ENCODE measurements around the gene ARL16. TPM values are rescaled to one million over a fixed set of nuclear protein-coding genes. Genes with fewer than 3 reads are reported as not detected.

Gene ARL16, protein sequence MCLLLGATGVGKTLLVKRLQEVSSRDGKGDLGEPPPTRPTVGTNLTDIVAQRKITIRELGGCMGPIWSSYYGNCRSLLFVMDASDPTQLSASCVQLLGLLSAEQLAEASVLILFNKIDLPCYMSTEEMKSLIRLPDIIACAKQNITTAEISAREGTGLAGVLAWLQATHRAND
- total RNA-seq = 10 to 100 TPM; 23.3 to 47.9 (median 39.3) TPM
- total RNA-seq (2013) = 18.8 TPM

DNA sequence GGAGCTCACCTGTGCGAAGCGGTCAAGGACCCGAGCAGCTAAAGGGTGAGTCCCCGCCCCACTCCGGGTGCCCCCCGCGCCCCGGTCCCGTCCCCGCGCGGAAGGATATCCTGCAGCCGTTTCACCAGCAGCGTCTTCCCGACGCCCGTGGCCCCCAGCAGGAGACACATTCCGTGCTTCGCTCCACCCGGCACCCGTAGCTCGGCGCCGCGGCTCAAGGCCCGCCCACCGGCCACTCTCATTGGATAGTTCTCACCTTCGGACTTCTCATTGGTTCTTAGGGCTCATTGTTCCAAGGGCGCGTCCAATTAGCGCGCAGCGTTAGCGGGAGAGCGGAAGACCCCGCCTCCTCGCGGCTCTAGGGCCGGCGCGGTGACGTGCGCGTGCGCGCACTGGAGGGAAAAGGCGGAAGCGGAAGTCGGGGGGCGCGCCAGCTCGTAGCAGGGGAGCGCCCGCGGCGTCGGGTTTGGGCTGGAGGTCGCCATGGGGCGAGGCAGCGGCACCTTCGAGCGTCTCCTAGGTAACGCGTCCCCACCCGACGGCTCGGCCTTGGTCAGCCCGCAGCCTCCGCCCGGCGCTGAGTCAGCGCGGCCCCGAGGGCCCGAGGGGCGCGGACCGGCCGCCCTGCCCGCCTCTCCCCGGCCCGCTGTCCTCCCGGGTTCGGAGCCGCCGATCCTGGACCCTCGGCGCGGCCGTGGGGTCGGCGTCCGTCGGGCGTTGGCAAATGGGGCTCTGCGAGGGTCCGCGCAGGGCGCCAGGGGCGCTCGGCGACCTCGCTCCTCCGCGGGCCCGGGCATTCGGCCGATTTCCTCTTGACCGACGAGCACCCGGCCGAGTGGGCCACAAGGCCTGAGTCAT lies at the start of gene ARL16, which contains the start of gene HGS:
TSS of gene ARL16 (minus strand) at position 214 of the 858 bp plus-strand sequence. CDS start at position 170, 44 bp downstream.
TSS of gene HGS (plus strand) at position 428 of the 858 bp plus-strand sequence. CDS start at position 484, 56 bp downstream.
- Histone ChIP-seq H3K27ac (ENCODE audit: low read length) (peak within 1 kb of the TSS; percentile 39), H3K36me3 (ENCODE audit: control insufficient read depth, insufficient read depth, low read length) (peaks cover 20% of the 10 kb centered on the region), H3K4me3 (ENCODE audit: low read length) (peak within 1 kb of the TSS; percentile 82), H3K4me1 (ENCODE audit: control insufficient read depth, insufficient read depth, low read length) (peaks cover 30% of the 10 kb centered on the region), H3K27me3 (ENCODE audit: control insufficient read depth, insufficient read depth, low read length) (no peaks in the 10 kb centered on the region), H3K9me3 (ENCODE audit: control insufficient read depth, insufficient read depth, low read length) (no peaks in the 10 kb centered on the region)
- no peaks in the 10 kb centered on the region for H3K36me3 Mint-ChIP-seq
- H3K4me3 Mint-ChIP-seq = peak within 1 kb of the TSS; percentile 96
- peak within 1 kb of the TSS; percentile 79 to 88 for H3K27ac Mint-ChIP-seq
- no peaks in the 10 kb centered on the region for H3K27me3 Mint-ChIP-seq (ENCODE audit: low read depth in 2 of 2)
- no peaks in the 10 kb centered on the region for H3K9me3 Mint-ChIP-seq
- no peak for TF ChIP-seq CTCF (IDR thresholded peaks at IDR 0.05)
- H3K4me1 Mint-ChIP-seq = peaks cover 7 to 32% of the 10 kb centered on the region in 2 donors
- intact Hi-C loops (cut with micrococcal nuclease) = loop anchor here (1.0 kb wide), 1 partner anchor 19 kb away; the partner anchor contains the start of gene MRPL12
- under 1% methylated on average over 112 of the region's 112 CpGs for WGBS (ENCODE audit: insufficient coverage)
- DNase-seq (peak; percentile 97 to 99), ATAC-seq (peak; percentile 96 to 99 (median 98))

GRCh38 chr17:81727324-81728031 lies 43.9 kb upstream of the ARL16 start:
- Histone ChIP-seq H3K9me3 (ENCODE audit: control insufficient read depth, insufficient read depth, low read length) (no peaks in the 10 kb centered on the region), H3K4me1 (ENCODE audit: control insufficient read depth, insufficient read depth, low read length) (no peaks in the 10 kb centered on the region), H3K36me3 (ENCODE audit: control insufficient read depth, insufficient read depth, low read length) (no peaks in the 10 kb centered on the region), H3K27me3 (ENCODE audit: control insufficient read depth, insufficient read depth, low read length) (no peaks in the 10 kb centered on the region), H3K4me3 (ENCODE audit: low read length) (no peak overlapping the region), H3K27ac (ENCODE audit: low read length) (no peak overlapping the region)
- no peaks in the 10 kb centered on the region for H3K36me3 Mint-ChIP-seq
- no peak overlapping the region for H3K27ac Mint-ChIP-seq
- intact Hi-C loops (cut with micrococcal nuclease) = no loop called here
- 94% methylated on average over 23 of the region's 23 CpGs for WGBS (ENCODE audit: insufficient coverage)
- H3K27me3 Mint-ChIP-seq (ENCODE audit: low read depth in 2 of 2) = peaks cover 4 to 17% of the 10 kb centered on the region in 2 donors
- no peak for DNase-seq
- H3K4me1 Mint-ChIP-seq = no peaks in the 10 kb centered on the region
- H3K4me3 Mint-ChIP-seq = no peak overlapping the region
- ATAC-seq = no peak
- H3K9me3 Mint-ChIP-seq = no peaks in the 10 kb centered on the region
- no peak for TF ChIP-seq CTCF (IDR thresholded peaks at IDR 0.05)

GRCh38 chr17:81726004-81726403 lies 42.4 kb upstream of the ARL16 start:
- no peak overlapping the region for H3K27ac ChIP-seq (ENCODE audit: low read length)
- Mint-ChIP-seq H3K27me3 (ENCODE audit: low read depth in 2 of 2) (peaks cover 0 to 7% of the 10 kb centered on the region in 2 donors), H3K9me3 (no peaks in the 10 kb centered on the region), H3K36me3 (no peaks in the 10 kb centered on the region), H3K4me3 (no peak overlapping the region), H3K4me1 (no peaks in the 10 kb centered on the region), H3K27ac (no peak overlapping the region)
- H3K4me3 ChIP-seq (ENCODE audit: low read length) = no peak overlapping the region
- TF ChIP-seq CTCF (IDR thresholded peaks at IDR 0.05) = no peak
- no peak for ATAC-seq
- H3K36me3 ChIP-seq (ENCODE audit: control insufficient read depth, insufficient read depth, low read length) = no peaks in the 10 kb centered on the region
- H3K27me3 ChIP-seq (ENCODE audit: control insufficient read depth, insufficient read depth, low read length) = no peaks in the 10 kb centered on the region
- DNase-seq = no peak
- intact Hi-C loops (cut with micrococcal nuclease) = no loop called here
- H3K9me3 ChIP-seq (ENCODE audit: control insufficient read depth, insufficient read depth, low read length) = no peaks in the 10 kb centered on the region
- no peaks in the 10 kb centered on the region for H3K4me1 ChIP-seq (ENCODE audit: control insufficient read depth, insufficient read depth, low read length)
- WGBS (ENCODE audit: insufficient coverage) = 76% methylated on average over 9 of the region's 9 CpGs
